ENCODE measurements around the gene ATRNL1.

GRCh38 chr10:115163129-115163528 is 70.0 kb downstream of the ATRNL1 start:
- TF ChIP-seq CTCF (IDR thresholded peaks at IDR 0.05) (no peak), POLR2A (IDR thresholded peaks at IDR 0.05) (no peak), POLR2AphosphoS5 (IDR thresholded peaks at IDR 0.05) (no peak)
